OCI-LY3 (cell line): ENCODE measurements around the gene PLEKHH2.

Source experiments
- H2AFZ ChIP-seq: fragments of 200-600, 300-600 bp; shearing (Covaris generic); 2 replicates; pipeline ENCODE4 v1.6.0; 2014; ENCODE audit warnings: antibody characterized with exemption, low read depth, low read length
- H3K27ac ChIP-seq: fragments of 200-600, 300-600 bp; sonication (generic); 2 replicates; pipeline ENCODE4 v1.5.1; 2014; ENCODE audit warnings: mild to moderate bottlenecking, low read length, moderate library complexity, mixed read lengths
- H3K27me3 ChIP-seq: fragments of 200-600, 300-600 bp; sonication (generic); 2 replicates; pipeline ENCODE4 v1.6.1; 2014; ENCODE audit warnings: low read depth, low read length, mixed read lengths
- H3K36me3 ChIP-seq: fragments of 200-600, 300-600 bp; sonication (generic); replicated peaks from 2 replicates; pipeline ENCODE3; 2014; ENCODE audit warnings: low read depth, low read length, mixed read lengths
- H3K4me1 ChIP-seq: fragments of 300-600, 200-600 bp; sonication (generic); 2 replicates; pipeline ENCODE4 v1.6.1; 2014; ENCODE audit warnings: low read length, mixed read lengths
- H3K4me2 ChIP-seq: fragments of 200-600, 300-600 bp; sonication (generic); 2 replicates; pipeline ENCODE4 v1.6.1; 2014; ENCODE audit warnings: low read length, mixed read lengths
- H3K4me3 ChIP-seq: fragments of 300-600, 200-600 bp; sonication (generic); 2 replicates; pipeline ENCODE4 v1.5.1; 2014; ENCODE audit warnings: antibody characterized with exemption, mild to moderate bottlenecking, low read length, moderate library complexity
- H3K79me2 ChIP-seq: fragments of 300-600, 200-600 bp; shearing (Covaris generic); 2 replicates; pipeline ENCODE4 v1.6.1; 2014; ENCODE audit warnings: mild to moderate bottlenecking, low read length, mixed read lengths
- H3K9ac ChIP-seq: fragments of 300-600, 200-600 bp; shearing (Covaris generic); 2 replicates; pipeline ENCODE4 v1.6.0; 2014; ENCODE audit warnings: mild to moderate bottlenecking, low read length, moderate library complexity
- H3K9me3 ChIP-seq: fragments of 200-600, 300-600 bp; shearing (Covaris generic); 2 replicates; pipeline ENCODE4 v1.6.1; 2014; ENCODE audit warnings: low read length, mixed read lengths; ENCODE audit not compliant: insufficient read depth
- H4K20me1 ChIP-seq: fragments of 200-600, 300-600 bp; sonication (generic); 2 replicates; pipeline ENCODE4 v1.6.1; 2016; ENCODE audit warnings: low read length, mixed read lengths; ENCODE audit not compliant: insufficient read depth
- EZH2phosphoT487 ChIP-seq: fragments of 200-600 bp; shearing (Covaris generic); IDR thresholded peaks from 2 replicates; pipeline ENCODE4 v1.6.1; 2018; ENCODE audit warnings: antibody characterized with exemption, mixed run types, low read depth
- TF ChIP-seq, protein P1 (sequence below): fragments of 200-600, 300-600 bp; sonication (generic); IDR thresholded peaks from 2 replicates; pipeline ENCODE4 v1.5.1; 2014; ENCODE audit warnings: antibody characterized with exemption, low read length, low read depth

PLEKHH2 gene

GRCh38 chr2:43806719-43807031, 169.6 kb downstream of the PLEKHH2 start:
- no peak overlapping the region for H3K4me3 ChIP-seq
- no peak overlapping the region for H3K27ac ChIP-seq
- H2AFZ ChIP-seq: no peak overlapping the region
- H3K4me2 ChIP-seq: no peak overlapping the region
- no peak for TF ChIP-seq EZH2phosphoT487
- TF ChIP-seq, protein P1, sequence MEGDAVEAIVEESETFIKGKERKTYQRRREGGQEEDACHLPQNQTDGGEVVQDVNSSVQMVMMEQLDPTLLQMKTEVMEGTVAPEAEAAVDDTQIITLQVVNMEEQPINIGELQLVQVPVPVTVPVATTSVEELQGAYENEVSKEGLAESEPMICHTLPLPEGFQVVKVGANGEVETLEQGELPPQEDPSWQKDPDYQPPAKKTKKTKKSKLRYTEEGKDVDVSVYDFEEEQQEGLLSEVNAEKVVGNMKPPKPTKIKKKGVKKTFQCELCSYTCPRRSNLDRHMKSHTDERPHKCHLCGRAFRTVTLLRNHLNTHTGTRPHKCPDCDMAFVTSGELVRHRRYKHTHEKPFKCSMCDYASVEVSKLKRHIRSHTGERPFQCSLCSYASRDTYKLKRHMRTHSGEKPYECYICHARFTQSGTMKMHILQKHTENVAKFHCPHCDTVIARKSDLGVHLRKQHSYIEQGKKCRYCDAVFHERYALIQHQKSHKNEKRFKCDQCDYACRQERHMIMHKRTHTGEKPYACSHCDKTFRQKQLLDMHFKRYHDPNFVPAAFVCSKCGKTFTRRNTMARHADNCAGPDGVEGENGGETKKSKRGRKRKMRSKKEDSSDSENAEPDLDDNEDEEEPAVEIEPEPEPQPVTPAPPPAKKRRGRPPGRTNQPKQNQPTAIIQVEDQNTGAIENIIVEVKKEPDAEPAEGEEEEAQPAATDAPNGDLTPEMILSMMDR: no peak
- no peak overlapping the region for H3K9ac ChIP-seq
- H3K4me1 ChIP-seq: no peaks in the 10 kb centered on the region
- no peaks in the 10 kb centered on the region for H3K9me3 ChIP-seq
- no peaks in the 10 kb centered on the region for H3K27me3 ChIP-seq
- H3K79me2 ChIP-seq: no peaks in the 10 kb centered on the region
- no peaks in the 10 kb centered on the region for H3K36me3 ChIP-seq
- no peaks in the 10 kb centered on the region for H4K20me1 ChIP-seq

DNA sequence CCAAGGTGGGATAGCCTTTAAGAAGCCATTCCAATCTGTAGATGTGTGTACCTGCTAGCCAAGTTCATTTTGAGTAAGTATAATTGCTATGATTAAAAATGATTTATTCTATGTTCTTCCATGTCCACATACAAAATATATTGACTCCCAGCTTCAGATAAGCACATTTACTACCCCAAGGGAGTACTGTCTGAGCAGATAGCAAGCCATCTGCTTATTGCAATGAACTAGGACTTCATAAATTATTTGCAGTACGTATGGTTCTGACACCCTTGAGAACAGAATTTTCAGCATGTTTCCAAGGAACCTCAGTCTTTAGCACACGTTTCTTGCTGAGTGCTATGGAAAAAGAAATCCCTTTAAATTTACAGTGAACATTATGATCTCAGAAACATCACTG, 173.4 kb downstream of the PLEKHH2 start:
- Histone ChIP-seq H3K9ac (no peak overlapping the region), H3K4me2 (no peak overlapping the region), H4K20me1 (no peaks in the 10 kb centered on the region), H3K79me2 (no peaks in the 10 kb centered on the region), H3K27ac (no peak overlapping the region), H3K9me3 (no peaks in the 10 kb centered on the region), H3K4me1 (no peaks in the 10 kb centered on the region), H3K4me3 (no peak overlapping the region), H2AFZ (no peak overlapping the region), H3K36me3 (no peaks in the 10 kb centered on the region), H3K27me3 (no peaks in the 10 kb centered on the region)
- TF ChIP-seq EZH2phosphoT487: no peak
- TF ChIP-seq, protein P1: no peak

DNA sequence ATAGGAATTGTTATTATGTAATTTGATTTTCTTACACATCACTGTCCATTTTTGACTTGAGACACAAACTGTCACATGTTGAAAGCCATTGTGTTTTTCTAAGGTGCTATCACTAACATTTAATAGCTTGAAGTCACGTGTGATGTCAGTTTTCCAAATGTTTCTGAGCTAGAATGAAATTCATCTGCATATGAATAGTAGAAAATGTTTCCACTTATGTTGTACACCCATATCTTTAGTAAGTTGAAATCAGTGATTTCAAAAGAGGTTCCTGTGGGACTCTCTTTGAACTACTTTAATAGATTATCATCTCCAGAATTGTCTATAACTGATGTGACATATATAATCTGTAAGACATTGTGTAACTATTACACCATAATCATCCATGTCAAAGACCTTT, 173.8 kb downstream of the PLEKHH2 start:
- Histone ChIP-seq H2AFZ (no peak overlapping the region), H3K4me1 (no peaks in the 10 kb centered on the region), H3K27me3 (no peaks in the 10 kb centered on the region), H4K20me1 (no peaks in the 10 kb centered on the region), H3K9me3 (no peaks in the 10 kb centered on the region), H3K79me2 (no peaks in the 10 kb centered on the region), H3K9ac (no peak overlapping the region), H3K4me3 (no peak overlapping the region), H3K27ac (no peak overlapping the region), H3K36me3 (no peaks in the 10 kb centered on the region), H3K4me2 (no peak overlapping the region)
- TF ChIP-seq EZH2phosphoT487: no peak
- TF ChIP-seq, protein P1: no peak

DNA sequence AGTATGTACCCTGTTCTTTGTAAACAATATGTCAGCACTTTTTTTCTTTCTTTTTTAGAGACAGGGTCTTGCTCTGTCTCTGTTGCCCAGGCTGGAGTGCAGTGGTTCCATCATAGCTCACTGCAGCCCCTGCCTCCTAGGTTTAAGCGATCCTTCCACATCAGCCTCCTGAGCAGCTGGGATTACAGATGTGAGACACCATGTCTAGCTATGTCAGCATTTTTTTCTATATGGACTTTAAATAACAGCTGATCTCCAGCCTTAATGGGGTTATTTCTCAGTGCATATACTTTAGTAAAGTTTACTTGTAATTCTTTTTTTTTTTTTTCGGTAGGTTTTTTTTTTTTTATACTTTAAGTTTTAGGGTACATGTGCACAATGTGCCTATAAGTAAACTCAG, 174.9 kb downstream of the PLEKHH2 start:
- H3K27ac ChIP-seq: no peak overlapping the region
- H4K20me1 ChIP-seq: no peaks in the 10 kb centered on the region
- no peaks in the 10 kb centered on the region for H3K4me1 ChIP-seq
- H3K79me2 ChIP-seq: no peaks in the 10 kb centered on the region
- H3K36me3 ChIP-seq: no peaks in the 10 kb centered on the region
- H3K9me3 ChIP-seq: no peaks in the 10 kb centered on the region
- H3K27me3 ChIP-seq: no peaks in the 10 kb centered on the region
- TF ChIP-seq, protein P1: no peak
- TF ChIP-seq EZH2phosphoT487: no peak
- H3K9ac ChIP-seq: no peak overlapping the region
- H3K4me3 ChIP-seq: no peak overlapping the region
- no peak overlapping the region for H2AFZ ChIP-seq
- no peak overlapping the region for H3K4me2 ChIP-seq
